OCI-LY7 (cell line): ENCODE data around the gene CARMIL1. TPM values are rescaled to one million over a fixed set of nuclear protein-coding genes. Genes with fewer than 3 reads are reported as not detected.

Experiments used
- BruUV-seq: library from RNA; stranded (reverse); fragments of 400-500 nt; replicated peaks from 2 replicates; lab custom pipeline; 2021; lab: Mats Ljungman, UMichigan
- CTCF ChIA-PET: fragments of 300-600 bp; sonication (Branson Sonifier 250); formaldehyde crosslinking; loops from one replicate; lab custom pipeline; 2022; ENCODE audit warnings: antibody characterized with exemption; ENCODE audit not compliant: unreplicated experiment; lab: Charles Lee
- POLR2A ChIA-PET: fragments of 300-600 bp; sonication (Branson Sonifier 250); formaldehyde crosslinking; loops from one replicate; lab custom pipeline; 2022; ENCODE audit warnings: antibody characterized with exemption; lab: Charles Lee
- DNase-seq: peaks from one replicate; pipeline ENCODE4 v3.0.0-alpha.2; 2015; ENCODE audit warnings: low spot score
- H2AFZ ChIP-seq: fragments of 200-600 bp; sonication (generic), shearing (Covaris generic); 2 replicates; pipeline ENCODE4 v1.6.1; 2014; ENCODE audit warnings: mild to moderate bottlenecking, antibody characterized with exemption, low read length, moderate library complexity
- H3K27ac ChIP-seq: fragments of 200-600 bp; sonication (generic); 2 replicates; pipeline ENCODE4 v1.5.1; 2014; ENCODE audit warnings: mixed run types, low read depth, mild to moderate bottlenecking, moderate library complexity, low read length, inconsistent platforms; ENCODE audit not compliant: poor library complexity, severe bottlenecking
- H3K36me3 ChIP-seq: fragments of 200-600 bp; sonication (generic); 2 replicates; pipeline ENCODE4 v1.6.1; 2014; ENCODE audit warnings: mild to moderate bottlenecking, antibody characterized with exemption, low read length, moderate library complexity, mixed read lengths; ENCODE audit not compliant: insufficient read depth
- H3K4me1 ChIP-seq: fragments of 200-600 bp; sonication (generic); 2 replicates; pipeline ENCODE4 v1.5.1; 2014; ENCODE audit warnings: mild to moderate bottlenecking, low read length; ENCODE audit not compliant: insufficient read depth, poor library complexity, severe bottlenecking
- H3K4me2 ChIP-seq: fragments of 200-600 bp; sonication (generic); 2 replicates; pipeline ENCODE4 v1.6.1; 2014; ENCODE audit warnings: mild to moderate bottlenecking, low read length
- H3K4me3 ChIP-seq: fragments of 200-600 bp; sonication (generic); 2 replicates; pipeline ENCODE4 v1.5.1; 2014; ENCODE audit warnings: mild to moderate bottlenecking, low read depth, low read length; ENCODE audit not compliant: poor library complexity, severe bottlenecking
- H3K79me2 ChIP-seq: fragments of 200-600 bp; sonication (generic); 2 replicates; pipeline ENCODE4 v1.6.1; 2016; ENCODE audit warnings: low read depth, mild to moderate bottlenecking, low read length, moderate library complexity, mixed read lengths; ENCODE audit not compliant: insufficient read depth
- H3K9me2 ChIP-seq: fragments of 200-600 bp; sonication (generic); 2 replicates; pipeline ENCODE4 v1.6.1; 2016; ENCODE audit warnings: mild to moderate bottlenecking, low read length, mixed read lengths; ENCODE audit not compliant: insufficient read depth
- H3K9me3 ChIP-seq: fragments of 200-600 bp; sonication (generic); 2 replicates; pipeline ENCODE4 v1.6.1; 2014; ENCODE audit warnings: mild to moderate bottlenecking, mixed run types, low read length, mixed read lengths
- H4K20me1 ChIP-seq: fragments of 200-600 bp; sonication (generic); 2 replicates; pipeline ENCODE4 v1.6.1; 2014; ENCODE audit warnings: mild to moderate bottlenecking, antibody characterized with exemption, low read length, moderate library complexity, mixed read lengths; ENCODE audit not compliant: insufficient read depth
- EZH2phosphoT487 ChIP-seq: fragments of 200-600 bp; sonication (generic); IDR thresholded peaks from 2 replicates; pipeline ENCODE4 v1.6.1; 2018; ENCODE audit warnings: low read depth, borderline replicate concordance, mild to moderate bottlenecking, mixed run types, antibody characterized with exemption, low read length, moderate library complexity, mixed read lengths
- intact Hi-C: fragments of 100-400 bp; cut with micrococcal nuclease; formaldehyde crosslinking; loops from one replicate; pipeline ENCODE4 v1.10.0; 2022; ENCODE audit not compliant: unreplicated experiment
- total RNA-seq, 2 experiments: library from RNA; depleted of rRNA in 1 of 2; stranded (reverse); fragments of >200 nt in 1 of 2; shearing (Covaris generic) in 1 of 2; gene quantifications; 2 replicates each; pipeline ENCODE4 v1.2.3, GENCODE V29; 2014 to 2022
- TF ChIP-seq, protein P1 (sequence below): fragments of 200-600 bp; sonication (generic); conservative IDR thresholded peaks from 2 replicates; pipeline ENCODE4 v1.5.1; 2014; ENCODE audit warnings: mild to moderate bottlenecking, antibody characterized with exemption, low read length, moderate library complexity, mixed read lengths

CARMIL1 gene
- total RNA-seq, 2 experiments from 2014 or later = 25.5 to 40.1 TPM

DNA sequence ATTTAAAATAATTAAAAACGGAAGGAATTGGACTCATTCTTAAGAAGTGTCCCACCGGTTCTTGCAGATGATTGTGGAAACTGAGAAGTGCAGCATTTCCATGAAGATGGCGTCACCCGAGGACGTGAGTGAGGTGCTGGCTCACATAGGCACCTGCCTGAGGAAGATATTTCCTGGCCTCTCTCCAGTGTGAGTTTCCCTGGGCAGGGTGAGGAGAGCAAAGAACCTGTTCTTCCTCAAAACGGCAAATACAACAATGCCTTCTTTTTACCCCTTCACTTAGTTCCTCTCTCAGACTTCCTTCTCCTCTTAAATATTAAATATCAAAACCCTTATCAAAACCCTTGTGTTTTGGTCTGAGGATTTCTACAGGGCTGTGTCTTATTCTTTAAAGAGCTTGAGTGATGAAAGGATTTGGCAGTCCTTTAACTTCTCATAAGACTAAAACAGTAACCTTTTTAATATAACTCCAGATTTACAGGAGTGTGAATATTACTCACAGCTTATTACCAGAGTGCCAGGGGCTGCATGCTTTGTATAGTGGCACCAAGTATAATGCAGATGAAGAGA is 156.3 kb downstream of the CARMIL1 start:
- DNase-seq = no peak
- H3K36me3 ChIP-seq = peaks cover 14% of the 10 kb centered on the region
- no peak overlapping the region for H3K4me2 ChIP-seq
- H3K4me3 ChIP-seq = no peak overlapping the region
- ChIA-PET POLR2A (interaction anchor here (0.7 to 4.3 kb wide), 5 partner anchors 9 to 48 kb away, joined by 3 to 26 read pairs (median 4); no protein-coding TSS in a partner anchor), CTCF (no interaction called here)
- H4K20me1 ChIP-seq = no peaks in the 10 kb centered on the region
- no peak for TF ChIP-seq EZH2phosphoT487
- TF ChIP-seq, protein P1, sequence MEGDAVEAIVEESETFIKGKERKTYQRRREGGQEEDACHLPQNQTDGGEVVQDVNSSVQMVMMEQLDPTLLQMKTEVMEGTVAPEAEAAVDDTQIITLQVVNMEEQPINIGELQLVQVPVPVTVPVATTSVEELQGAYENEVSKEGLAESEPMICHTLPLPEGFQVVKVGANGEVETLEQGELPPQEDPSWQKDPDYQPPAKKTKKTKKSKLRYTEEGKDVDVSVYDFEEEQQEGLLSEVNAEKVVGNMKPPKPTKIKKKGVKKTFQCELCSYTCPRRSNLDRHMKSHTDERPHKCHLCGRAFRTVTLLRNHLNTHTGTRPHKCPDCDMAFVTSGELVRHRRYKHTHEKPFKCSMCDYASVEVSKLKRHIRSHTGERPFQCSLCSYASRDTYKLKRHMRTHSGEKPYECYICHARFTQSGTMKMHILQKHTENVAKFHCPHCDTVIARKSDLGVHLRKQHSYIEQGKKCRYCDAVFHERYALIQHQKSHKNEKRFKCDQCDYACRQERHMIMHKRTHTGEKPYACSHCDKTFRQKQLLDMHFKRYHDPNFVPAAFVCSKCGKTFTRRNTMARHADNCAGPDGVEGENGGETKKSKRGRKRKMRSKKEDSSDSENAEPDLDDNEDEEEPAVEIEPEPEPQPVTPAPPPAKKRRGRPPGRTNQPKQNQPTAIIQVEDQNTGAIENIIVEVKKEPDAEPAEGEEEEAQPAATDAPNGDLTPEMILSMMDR = no peak
- H3K4me1 ChIP-seq = peaks cover 31% of the 10 kb centered on the region
- no peak overlapping the region for H2AFZ ChIP-seq
- intact Hi-C loops = no loop called here
- no peaks in the 10 kb centered on the region for H3K9me3 ChIP-seq
- peaks cover 14% of the 10 kb centered on the region; the same call in 1 of the 2 replicates for H3K79me2 ChIP-seq
- BruUV-seq = no TSS peak
- H3K27ac ChIP-seq = no peak overlapping the region
- no peaks in the 10 kb centered on the region for H3K9me2 ChIP-seq

- CTCF ChIA-PET = no interaction called here
- no peaks in the 10 kb centered on the region for H4K20me1 ChIP-seq
- DNase-seq = no peak
- peaks cover 10% of the 10 kb centered on the region; the same call in 1 of the 2 replicates for H3K79me2 ChIP-seq
- POLR2A ChIA-PET = interaction anchor here (0.6 to 4.3 kb wide), 7 partner anchors 10 to 84 kb away, joined by 3 to 26 read pairs (median 4); no protein-coding TSS in a partner anchor
- H2AFZ ChIP-seq = no peak overlapping the region
- H3K36me3 ChIP-seq = peaks cover 14% of the 10 kb centered on the region
- no TSS peak for BruUV-seq
- H3K9me3 ChIP-seq = no peaks in the 10 kb centered on the region
- intact Hi-C loops = no loop called here
- H3K4me3 ChIP-seq = no peak overlapping the region
- H3K27ac ChIP-seq = no peak overlapping the region
- H3K9me2 ChIP-seq = no peaks in the 10 kb centered on the region
- TF ChIP-seq, protein P1 = no peak
- no peak for TF ChIP-seq EZH2phosphoT487
- H3K4me1 ChIP-seq = peaks cover 23% of the 10 kb centered on the region
- no peak overlapping the region for H3K4me2 ChIP-seq
Observed at GRCh38 chr6:25436760-25437159, 157.6 kb downstream of the CARMIL1 start.

GRCh38 chr6:25439368-25439767 is 160.2 kb downstream of the CARMIL1 start:
- no peak for DNase-seq
- no peak overlapping the region for H3K4me3 ChIP-seq
- H3K9me2 ChIP-seq = no peaks in the 10 kb centered on the region
- peaks cover 7% of the 10 kb centered on the region for H3K4me1 ChIP-seq
- TF ChIP-seq EZH2phosphoT487 = no peak
- TF ChIP-seq, protein P1 = no peak
- H3K79me2 ChIP-seq = no peaks in the 10 kb centered on the region
- no peaks in the 10 kb centered on the region for H4K20me1 ChIP-seq
- no TSS peak for BruUV-seq
- CTCF ChIA-PET = no interaction called here
- no peak overlapping the region for H2AFZ ChIP-seq
- H3K9me3 ChIP-seq = no peaks in the 10 kb centered on the region
- H3K36me3 ChIP-seq = peaks cover 18% of the 10 kb centered on the region
- intact Hi-C loops = no loop called here
- H3K4me2 ChIP-seq = no peak overlapping the region
- POLR2A ChIA-PET = interaction anchor here (0.5 to 1.1 kb wide), 4 partner anchors 9 to 137 kb away, joined by 3 to 5 read pairs (median 4); no protein-coding TSS in a partner anchor
- no peak overlapping the region for H3K27ac ChIP-seq
